GM18519 (cell line): ENCODE results near the gene CAMTA1.
"Not testable (repeated sequence)": the region's sequence is repeated elsewhere in the genome, so short reads cannot be mapped to it uniquely, and the experiment has no call there.

Experiments used
- ATAC-seq: cut with Tn5 transposase; IDR thresholded peaks from one replicate; pipeline ENCODE4 v1.9.1; 2021; ENCODE audit warnings: mild to moderate bottlenecking, moderate library complexity; ENCODE audit not compliant: unreplicated experiment, low FRiP score

Gene CAMTA1

DNA sequence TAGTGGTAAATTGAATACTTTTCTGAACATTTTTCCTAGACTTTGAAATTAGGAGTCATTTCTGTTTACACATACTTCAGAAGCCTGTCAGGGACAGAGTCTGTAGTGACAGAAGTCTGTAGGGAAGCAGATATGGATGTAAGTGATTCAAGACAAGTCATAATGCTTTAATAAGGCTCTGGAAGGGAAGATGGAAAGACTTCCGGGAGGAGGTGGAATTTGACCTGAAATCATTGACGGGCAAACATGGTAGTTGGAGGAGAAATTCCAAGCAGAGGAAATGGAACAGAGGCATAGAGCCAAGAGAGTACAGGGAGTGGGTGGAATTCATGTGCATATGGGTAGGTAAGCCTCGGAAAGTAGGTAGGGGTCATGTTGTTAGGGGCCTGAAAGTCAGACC is 22.5 kb downstream of the CAMTA1 start:
- ATAC-seq, result no peak

DNA sequence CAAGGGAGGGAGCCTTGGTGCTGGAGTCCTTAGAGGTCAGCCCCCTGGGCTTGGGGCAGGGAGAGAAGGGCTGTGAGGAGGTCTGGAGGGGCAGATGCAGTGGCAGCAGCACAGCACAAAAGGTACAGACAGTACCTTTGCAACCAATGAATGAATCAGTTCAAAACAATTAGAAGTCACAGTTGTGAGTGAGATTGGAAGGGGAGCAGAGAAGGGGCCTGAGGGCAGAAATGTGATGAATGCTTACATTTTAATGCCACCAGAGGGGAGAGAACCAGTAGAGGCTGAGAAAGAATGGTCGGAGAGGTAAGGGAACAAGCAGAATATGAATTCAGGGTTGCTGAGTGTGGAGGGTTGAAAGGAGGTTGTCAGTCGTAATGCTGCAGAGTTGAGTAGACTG is 24.2 kb downstream of the CAMTA1 start:
- ATAC-seq, result no peak

DNA sequence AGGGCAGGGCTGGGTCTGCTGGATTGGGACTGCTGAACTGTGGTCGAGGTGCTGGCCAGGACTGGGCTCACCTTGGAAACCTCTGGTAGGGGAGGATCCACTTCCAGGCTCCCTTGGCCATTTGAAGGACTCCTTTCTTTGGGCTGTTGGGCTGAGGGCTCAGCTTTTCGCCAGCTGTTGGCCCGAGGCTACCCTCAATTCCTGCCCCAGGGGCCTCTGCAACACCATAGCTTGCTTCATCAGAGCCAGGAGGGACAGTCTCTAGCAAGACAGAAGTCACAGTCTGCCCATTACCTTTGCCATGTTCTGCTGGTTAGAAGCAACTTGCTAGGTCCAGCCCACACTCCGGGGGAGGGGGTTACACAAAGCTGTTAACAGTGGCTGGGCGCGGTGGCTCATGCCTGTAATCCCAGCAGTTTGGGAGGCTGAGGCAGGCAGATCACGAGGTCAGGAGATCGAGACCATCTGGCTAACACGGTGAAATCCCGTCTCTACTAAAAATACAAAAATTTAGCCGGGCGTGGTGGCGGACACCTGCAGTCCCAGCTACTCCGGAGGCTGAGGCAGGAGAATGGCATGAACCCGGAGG is 25.0 kb downstream of the CAMTA1 start:
- not testable (repeated sequence) for ATAC-seq

DNA sequence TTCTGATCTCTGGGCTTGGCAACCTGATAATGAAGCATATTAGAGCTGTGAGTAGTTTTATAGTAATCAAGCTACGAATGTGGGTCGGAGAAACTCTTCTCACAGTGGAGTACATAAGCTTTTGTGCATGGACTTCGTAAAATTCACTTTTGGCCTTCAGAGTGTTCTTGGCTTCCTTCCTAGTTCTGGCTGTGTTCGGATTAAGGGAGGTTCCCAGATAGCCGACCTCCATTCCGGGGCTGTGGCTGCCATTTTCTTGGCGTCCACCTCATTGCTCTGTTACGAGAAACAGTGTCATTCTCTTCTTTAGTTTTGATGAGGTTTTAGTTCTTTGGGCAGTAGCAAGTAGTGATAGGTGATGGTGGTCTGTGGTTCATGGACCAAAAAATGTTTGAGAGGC is 26.3 kb downstream of the CAMTA1 start:
- ATAC-seq, result no peak

DNA sequence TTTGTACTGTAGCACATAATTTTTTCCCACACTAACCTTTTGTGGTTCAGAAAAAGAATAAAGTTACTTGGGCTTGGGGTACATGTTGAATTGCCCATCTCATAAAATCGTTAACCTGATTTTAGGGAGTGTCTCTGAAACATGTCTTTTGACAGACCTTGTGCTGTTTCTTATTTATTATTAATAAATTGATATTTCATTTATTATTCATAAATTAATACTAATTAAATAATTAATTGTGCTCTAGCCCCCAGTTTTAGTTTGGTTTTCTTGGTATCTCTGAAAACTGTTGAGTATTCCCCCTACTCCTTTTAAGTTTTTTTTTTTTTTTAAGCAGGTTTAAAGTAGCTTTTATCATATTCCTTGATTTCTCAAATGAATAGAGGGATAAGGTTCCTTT is 27.9 kb downstream of the CAMTA1 start:
- ATAC-seq, result no peak

DNA sequence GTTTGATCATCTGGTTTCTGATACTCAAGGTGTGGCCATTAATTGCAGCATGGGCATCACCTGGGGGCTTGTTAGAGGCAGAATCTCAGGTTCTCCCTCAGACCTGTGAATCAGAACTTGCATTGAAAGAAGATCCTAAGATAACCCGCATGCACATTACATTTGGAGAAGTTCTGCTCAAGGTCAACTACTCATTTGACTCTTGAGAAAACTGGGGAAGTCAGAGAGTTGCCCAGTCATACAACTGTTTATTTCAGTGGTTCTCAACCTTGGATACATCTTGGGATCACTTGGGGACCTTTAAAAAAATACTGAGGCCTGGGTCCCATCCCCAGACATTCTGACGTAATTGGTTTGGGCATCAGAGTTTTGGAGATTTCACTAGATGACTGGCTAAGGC is 30.5 kb downstream of the CAMTA1 start:
- ATAC-seq, result no peak

DNA sequence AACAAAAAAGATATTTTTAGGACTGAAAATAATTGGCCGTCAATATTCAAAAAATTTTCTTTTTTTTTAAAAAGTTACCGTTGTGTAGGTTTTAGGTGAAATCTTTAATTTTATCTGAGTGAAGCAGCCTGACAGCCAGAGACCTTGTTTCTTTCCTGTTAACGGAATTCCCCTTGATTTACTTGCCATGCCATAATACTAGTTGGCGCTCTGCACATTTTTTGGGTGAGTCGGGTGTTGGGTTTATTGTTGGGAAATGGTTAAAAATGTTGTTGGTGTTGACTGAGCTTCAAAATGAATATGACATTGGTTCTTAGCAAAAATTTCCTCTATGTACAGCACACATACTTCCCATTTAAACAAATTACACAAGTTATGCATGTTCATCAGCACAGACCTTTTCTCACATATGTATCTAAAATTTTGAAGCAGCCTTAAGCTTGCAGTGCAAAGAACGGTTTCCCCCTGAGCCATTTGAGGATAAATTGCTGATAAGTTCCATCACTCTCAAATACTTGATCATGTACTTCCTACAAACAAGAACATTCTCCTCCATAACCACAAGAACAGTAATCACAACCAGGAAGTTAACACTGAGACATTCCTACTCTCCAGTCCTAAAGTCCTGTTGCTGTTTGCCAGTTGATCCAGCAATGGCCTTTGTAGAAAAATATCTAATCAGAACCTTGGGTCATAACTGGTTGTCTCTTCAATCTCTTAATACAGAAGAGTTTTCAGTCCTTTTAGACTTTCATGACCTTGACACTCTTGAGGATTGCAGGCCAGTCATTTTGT is 34.2 kb downstream of the CAMTA1 start:
- ATAC-seq, result no peak

DNA sequence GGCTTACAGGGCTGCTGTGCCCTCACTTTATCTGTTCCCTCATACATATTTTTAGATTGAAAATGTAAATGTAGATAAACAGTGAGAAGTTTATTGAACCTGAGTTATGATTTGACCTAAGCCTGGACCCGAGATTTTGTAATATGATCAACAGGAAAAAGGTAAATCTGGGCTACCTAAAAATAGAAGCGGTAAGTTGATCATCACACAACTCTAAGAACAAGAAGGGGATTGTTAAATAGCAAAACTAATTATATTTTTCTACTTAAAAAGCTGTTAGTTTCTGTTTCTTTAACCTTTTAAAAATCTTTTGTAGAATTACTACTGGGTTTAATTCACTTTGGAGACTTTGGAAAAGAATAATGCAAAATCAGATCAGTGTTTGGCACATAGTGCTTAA is 35.6 kb downstream of the CAMTA1 start:
- ATAC-seq, result no peak

DNA sequence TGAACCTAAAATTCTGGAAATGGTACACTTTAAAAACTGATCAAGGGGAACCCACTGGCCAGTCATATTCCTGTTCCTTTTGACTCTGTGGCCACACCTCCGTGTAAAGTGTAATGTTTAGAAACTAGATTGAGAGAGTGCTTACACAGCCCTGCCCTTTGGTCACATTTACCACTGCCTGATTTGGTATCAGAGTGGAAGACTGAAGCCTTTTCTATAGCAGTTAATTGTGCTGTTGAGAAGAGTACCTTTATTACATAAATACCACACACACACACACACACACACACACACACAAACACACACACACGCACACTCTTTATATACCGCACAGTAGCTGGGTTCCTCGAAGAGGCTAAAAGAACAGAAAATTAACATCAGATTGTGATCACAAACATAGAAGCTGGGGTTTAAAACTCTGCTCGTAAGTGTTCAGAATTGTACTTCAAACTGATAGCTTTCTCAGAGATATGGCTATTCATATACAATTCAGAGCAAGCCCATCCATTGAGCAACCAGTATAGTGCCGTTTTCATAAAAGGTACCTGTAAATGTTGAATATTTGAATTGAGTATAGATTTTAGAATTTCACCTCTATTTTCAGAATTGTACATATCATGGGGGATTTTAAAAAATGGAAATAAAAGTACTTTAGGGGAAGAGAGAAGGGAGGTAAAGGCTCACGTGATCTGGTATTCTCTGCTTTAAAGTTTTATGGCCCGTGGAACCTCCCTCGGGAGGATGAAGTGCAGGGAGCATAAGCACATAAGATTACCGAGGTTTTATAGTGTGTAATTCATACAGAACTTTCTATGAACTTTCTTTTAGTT is 37.5 kb downstream of the CAMTA1 start:
- ATAC-seq, result no peak

DNA sequence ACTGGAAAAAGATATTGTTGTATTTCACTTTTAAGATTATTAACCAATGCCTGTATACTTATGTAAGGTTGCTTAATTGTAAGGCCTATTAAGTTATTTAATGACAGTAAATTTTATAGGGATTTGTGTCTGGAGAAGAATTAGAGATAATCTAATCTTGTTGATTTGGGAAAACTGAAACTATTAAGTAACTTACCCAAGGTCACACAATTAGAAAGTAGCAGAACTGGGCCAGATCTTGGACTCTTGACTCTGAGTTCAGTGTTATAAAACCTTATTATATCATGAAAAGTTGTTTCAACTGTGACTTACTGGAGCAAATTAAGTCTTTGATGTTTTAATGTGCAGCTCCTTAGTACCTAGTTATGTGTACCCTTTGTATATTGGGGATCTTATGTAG is 38.5 kb downstream of the CAMTA1 start:
- ATAC-seq, result no peak

DNA sequence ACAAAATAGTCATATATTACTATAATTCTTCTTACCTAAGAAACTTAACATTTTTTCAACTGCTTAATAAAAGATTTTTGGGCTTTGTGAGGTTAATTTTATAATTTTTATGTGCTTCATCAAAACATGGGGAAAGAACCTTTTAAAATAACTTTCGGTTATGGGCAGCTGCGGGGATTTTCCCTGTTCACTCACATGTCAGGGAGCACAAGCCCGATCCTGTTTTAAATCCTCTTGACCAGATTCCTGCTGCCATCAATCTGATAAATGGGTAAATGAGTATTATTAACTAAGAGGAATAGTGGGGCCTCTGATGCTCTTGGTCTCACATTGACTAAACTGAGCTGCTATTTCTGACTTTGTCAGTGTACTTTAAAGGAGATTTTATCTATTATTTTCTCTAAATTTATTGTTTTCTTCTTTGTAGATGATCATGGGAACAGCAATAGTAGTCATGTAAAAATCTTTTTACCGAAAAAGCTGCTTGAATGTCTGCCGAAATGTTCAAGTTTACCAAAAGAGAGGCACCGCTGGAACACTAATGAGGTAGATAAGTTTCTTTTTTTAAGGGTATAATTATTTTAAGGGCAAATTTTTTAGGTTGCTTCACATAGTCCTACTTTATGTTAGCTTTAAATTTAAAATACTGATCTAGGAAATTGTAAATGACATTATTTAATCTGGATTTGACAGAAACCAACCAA is 39.6 kb downstream of the CAMTA1 start:
- ATAC-seq, result no peak

DNA sequence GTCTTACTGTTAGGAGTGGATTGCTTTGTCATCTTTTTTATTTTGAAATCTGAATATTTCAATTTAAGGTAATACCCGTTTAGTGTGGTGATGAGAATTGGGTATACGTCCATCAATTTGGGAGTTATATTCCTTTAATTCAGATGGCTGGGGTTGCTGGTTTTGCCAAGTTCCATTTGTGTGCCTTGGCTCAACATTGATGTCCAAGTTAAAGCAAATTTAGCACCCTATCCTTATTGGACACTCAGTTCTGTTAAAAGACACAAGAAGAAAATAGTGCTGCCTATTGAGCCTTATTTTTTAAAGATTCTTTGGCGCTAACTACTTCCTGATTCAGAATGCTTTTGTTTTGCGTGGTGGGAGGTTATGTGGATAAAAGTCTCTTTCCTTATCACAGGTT is 40.6 kb downstream of the CAMTA1 start:
- ATAC-seq, result no peak

DNA sequence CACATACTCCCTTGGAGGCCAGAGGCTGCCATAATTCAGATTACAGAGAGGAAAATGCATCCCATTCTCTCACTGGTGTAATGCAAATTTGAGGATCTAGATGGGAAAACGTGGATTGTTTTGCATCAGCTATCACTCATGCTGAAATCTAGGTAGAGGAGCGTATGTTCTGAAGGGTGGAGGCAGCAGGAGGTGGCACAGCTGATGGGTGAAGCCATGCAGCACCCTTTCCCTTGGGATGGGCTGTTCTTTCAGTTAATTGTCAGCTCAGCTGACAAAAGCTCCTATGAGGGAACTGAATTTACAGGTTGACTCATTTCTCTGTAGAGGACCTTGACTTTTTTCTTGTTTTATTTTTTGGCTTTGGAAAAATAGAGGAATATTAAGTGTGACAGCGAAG is 41.8 kb downstream of the CAMTA1 start:
- ATAC-seq, result no peak

DNA sequence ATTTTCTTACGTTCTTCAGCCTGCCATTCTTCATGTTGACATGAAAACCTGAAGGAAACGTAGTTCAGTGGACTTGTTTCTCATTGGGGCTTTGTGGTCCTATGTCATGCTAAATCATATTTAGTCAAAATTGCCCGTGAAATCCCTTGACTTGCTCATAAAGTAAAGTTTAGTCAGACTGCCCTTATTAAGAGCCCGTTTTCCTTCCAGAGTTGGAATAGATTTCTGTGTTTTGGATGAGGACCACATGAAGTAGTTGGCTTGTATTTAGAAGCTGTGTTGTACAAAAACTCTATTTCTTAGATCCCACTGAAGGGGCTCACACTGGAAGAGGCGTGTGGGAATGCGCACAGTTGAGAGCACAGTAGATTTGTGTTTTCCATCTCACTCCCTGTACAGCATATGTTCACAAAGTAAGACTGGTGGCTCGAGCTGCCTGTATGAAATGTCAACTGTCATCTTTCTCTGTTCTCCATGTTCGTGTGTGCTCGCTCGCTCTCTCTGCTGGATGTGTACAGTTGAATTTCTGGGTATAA is 42.4 kb downstream of the CAMTA1 start:
- no peak for ATAC-seq

DNA sequence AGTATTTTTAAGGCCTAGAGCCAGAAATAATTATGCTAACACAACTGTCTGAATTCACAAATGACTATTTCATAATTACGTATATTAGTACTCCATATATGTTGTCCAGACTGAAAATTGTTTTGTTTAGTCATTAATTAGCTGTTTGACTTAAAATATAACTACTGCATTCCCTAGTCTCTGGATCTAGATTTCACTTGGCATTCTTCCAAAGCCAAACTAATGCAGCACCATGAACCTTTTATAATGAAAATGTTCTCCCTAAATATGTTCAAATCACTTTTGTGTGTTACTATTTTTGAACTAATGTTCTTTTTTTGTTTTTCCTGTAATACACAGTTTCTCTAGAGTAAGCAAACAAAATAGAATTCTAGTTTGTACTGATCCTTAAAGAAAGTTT is 46.1 kb downstream of the CAMTA1 start:
- no peak for ATAC-seq

DNA sequence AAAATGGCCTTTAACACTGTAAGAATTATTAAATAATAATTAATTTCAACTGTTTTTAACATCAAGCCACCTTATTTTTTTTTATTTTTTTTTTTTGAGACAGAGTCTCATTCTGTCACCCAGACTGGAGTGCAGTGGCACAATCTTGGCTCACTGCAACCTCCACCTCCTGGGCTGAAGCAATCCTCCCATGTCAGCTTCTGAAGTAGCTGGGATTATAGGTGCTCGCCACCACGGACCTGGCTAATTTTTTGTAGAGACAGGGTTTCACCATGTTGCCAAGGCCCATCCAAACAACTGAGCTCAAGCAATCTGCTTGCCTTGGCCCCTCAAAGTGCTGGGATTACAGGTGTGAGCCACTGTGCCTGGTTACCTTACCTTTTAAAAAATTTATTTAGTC is 46.8 kb downstream of the CAMTA1 start:
- not testable (repeated sequence) for ATAC-seq

DNA sequence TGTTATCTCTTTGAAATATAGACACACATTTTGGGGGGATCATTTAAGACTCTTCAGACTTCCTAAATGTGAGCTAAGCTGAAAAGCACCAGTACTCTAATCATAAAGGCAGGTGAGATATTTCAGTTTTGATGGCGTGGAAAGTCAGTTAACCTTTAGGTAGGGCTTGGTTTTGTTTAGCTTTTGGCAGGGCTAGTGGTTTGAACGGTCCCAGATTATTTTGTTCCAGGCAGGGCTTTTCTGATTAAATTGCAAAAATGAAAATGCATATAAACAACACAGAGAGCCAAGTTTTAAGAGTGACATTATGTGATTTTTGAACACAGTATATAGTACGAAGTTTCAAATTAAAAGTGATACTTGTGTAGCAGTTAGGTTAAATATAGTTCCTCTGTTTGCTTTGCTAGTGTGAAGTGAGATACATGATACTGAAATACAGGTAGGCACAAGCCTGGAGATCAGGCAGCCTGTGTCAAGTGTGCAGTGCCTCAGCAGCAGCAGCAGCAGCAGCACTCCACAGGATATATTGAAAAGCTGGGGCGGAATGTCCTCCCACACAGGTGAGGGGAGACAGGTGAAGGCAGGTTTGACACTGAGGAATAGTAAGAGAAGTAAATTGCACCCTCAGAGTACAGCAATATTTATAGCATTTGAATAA is 47.4 kb downstream of the CAMTA1 start:
- ATAC-seq, result no peak

DNA sequence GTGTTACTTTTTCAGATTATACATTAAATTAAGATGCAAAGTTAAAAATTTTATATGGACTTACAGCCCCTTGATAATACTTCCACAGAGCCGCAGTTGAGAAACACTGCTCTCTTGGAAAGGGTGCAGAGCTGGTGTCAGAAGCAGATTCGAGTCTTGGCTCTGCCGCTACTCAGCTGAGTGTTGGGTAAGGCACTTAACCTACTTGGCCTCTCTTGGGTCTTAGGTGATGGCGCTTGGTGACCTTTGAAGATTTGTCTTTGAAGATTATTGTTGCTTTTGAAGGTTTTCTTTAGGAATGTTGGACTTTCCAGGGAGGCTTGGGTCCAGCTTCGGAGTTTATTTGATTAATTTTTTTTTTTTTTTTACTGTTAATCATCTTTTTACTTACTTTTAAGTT is 48.5 kb downstream of the CAMTA1 start:
- no peak for ATAC-seq

DNA sequence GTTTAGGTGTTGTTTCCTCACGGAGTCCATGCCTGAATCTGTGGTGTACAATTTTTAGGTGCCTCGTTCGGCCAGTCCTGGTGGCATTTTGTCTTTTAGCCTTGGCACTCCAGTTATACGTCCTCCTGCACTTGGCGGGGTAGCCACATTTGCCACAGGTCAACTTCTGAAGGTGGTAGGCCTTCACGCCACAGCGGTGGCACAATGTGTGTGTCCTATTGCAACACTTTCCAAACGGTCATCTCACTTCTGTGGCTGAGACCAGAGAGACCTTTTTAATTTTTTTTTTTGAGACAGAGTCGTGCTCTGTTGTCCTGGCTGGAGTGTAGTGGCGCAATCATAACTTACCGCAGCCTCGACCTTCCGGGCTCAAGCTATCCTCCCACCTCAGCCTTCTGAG is 49.1 kb downstream of the CAMTA1 start:
- no peak for ATAC-seq

DNA sequence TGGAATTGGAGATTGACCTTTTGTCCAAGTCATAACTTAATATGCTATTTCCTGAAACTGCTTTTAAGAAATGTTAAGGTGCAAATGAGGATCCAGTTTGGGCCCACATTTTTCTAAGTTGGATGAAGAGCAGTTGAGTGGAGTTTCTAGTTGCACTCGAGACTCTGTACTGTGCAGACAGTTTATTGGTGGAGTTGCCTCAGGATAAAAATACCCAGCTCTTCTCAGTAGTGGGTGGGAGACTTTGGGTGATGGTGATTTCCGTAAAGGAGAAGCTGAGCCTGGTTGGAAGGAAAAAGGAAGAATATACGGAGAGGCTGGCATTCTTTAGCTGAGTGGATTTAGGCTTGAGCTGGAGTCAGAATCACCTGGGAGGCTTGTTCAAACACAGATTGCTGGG is 49.9 kb downstream of the CAMTA1 start:
- ATAC-seq, result no peak
